ENCODE data around the gene VEZT. TPM values are rescaled to one million over a fixed set of nuclear protein-coding genes. Genes with fewer than 3 reads are reported as not detected.
"Not testable (repeated sequence)": the region's sequence is repeated elsewhere in the genome, so short reads cannot be mapped to it uniquely, and the experiment has no call there.

VEZT gene
- total RNA-seq, 1 donor from 2014 or later: 79.1 TPM

- Mint-ChIP-seq H3K9me3 (no peaks in the 10 kb centered on the region), H3K27me3 (ENCODE audit: low read depth) (no peaks in the 10 kb centered on the region), H3K4me3 (no peak overlapping the region), H3K4me1 (peaks cover 15% of the 10 kb centered on the region), H3K27ac (ENCODE audit: unreplicated experiment) (no peak overlapping the region), H3K36me3 (ENCODE audit: low read depth) (peaks cover 4% of the 10 kb centered on the region)
- no peak for DNase-seq (ENCODE audit: low read depth, low spot score)
- TF ChIP-seq CTCF (conservative IDR thresholded peaks at IDR 0.05): no peak
These were observed 13.6 kb downstream of the VEZT start for GRCh38 chr12:95231190-95231589.

DNA sequence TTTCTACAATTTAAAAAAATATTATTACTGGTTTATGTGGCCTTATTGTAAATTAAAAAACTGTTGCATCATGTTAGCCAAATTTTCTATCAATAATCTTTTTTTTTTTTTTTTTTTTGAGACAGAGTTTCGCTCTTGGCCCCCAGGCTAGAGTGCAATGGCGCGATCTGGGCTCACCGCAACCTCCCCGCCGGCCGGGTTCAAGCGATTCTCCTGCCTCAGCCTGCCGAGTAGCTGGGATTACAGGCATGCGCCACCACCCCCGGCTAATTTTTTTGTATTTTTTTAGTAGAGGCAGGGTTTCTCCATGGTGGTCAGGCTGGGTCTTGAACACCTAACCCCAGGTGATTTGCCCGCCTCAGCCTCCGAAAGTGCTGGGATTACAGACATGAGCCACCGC, 16.6 kb downstream of the VEZT start:
- H3K4me1 Mint-ChIP-seq: peaks cover 15% of the 10 kb centered on the region
- DNase-seq (ENCODE audit: low read depth, low spot score); H3K9me3 Mint-ChIP-seq; H3K27me3 Mint-ChIP-seq (ENCODE audit: low read depth); H3K27ac Mint-ChIP-seq (ENCODE audit: unreplicated experiment); H3K4me3 Mint-ChIP-seq: not testable (repeated sequence)
- peaks cover 19% of the 10 kb centered on the region for H3K36me3 Mint-ChIP-seq (ENCODE audit: low read depth)

- H3K9me3 Mint-ChIP-seq: not testable (repeated sequence)
These were observed 18.0 kb downstream of the VEZT start for GRCh38 chr12:95235621-95236020.

GRCh38 chr12:95237315-95237714, 19.7 kb downstream of the VEZT start:
- no peaks in the 10 kb centered on the region for H3K9me3 Mint-ChIP-seq

More at GRCh38 chr12:95235621-95236020, 18.0 kb downstream of the VEZT start:
- not testable (repeated sequence) for H3K27ac Mint-ChIP-seq (ENCODE audit: unreplicated experiment); H3K27me3 Mint-ChIP-seq (ENCODE audit: low read depth); DNase-seq (ENCODE audit: low read depth, low spot score); H3K4me3 Mint-ChIP-seq
- Mint-ChIP-seq H3K36me3 (ENCODE audit: low read depth) (peaks cover 19% of the 10 kb centered on the region), H3K4me1 (peaks cover 13% of the 10 kb centered on the region)

GRCh38 chr12:95238150-95238549, 20.5 kb downstream of the VEZT start:
- Mint-ChIP-seq H3K36me3 (ENCODE audit: low read depth) (peaks cover 24% of the 10 kb centered on the region), H3K4me1 (no peaks in the 10 kb centered on the region), H3K27ac (ENCODE audit: unreplicated experiment) (no peak overlapping the region), H3K9me3 (no peaks in the 10 kb centered on the region), H3K27me3 (ENCODE audit: low read depth) (no peaks in the 10 kb centered on the region), H3K4me3 (no peak overlapping the region)
- DNase-seq (ENCODE audit: low read depth, low spot score): no peak
- TF ChIP-seq CTCF (conservative IDR thresholded peaks at IDR 0.05): no peak

More at GRCh38 chr12:95237315-95237714, 19.7 kb downstream of the VEZT start:
- H3K4me3 Mint-ChIP-seq: no peak overlapping the region
- no peak for TF ChIP-seq CTCF (conservative IDR thresholded peaks at IDR 0.05)
- H3K27me3 Mint-ChIP-seq (ENCODE audit: low read depth): no peaks in the 10 kb centered on the region
- DNase-seq (ENCODE audit: low read depth, low spot score): no peak
- no peak overlapping the region for H3K27ac Mint-ChIP-seq (ENCODE audit: unreplicated experiment)
- peaks cover 3% of the 10 kb centered on the region for H3K4me1 Mint-ChIP-seq
- peaks cover 24% of the 10 kb centered on the region for H3K36me3 Mint-ChIP-seq (ENCODE audit: low read depth)

GRCh38 chr12:95239216-95239615, 21.6 kb downstream of the VEZT start:
- no peaks in the 10 kb centered on the region for H3K4me1 Mint-ChIP-seq
- H3K9me3 Mint-ChIP-seq: no peaks in the 10 kb centered on the region
- H3K27ac Mint-ChIP-seq (ENCODE audit: unreplicated experiment): no peak overlapping the region
- peaks cover 27% of the 10 kb centered on the region for H3K36me3 Mint-ChIP-seq (ENCODE audit: low read depth)
- H3K27me3 Mint-ChIP-seq (ENCODE audit: low read depth): no peaks in the 10 kb centered on the region
- H3K4me3 Mint-ChIP-seq: no peak overlapping the region
- no peak for TF ChIP-seq CTCF (conservative IDR thresholded peaks at IDR 0.05)
- DNase-seq (ENCODE audit: low read depth, low spot score): no peak

GRCh38 chr12:95239835-95240234, 22.2 kb downstream of the VEZT start:
- not testable (repeated sequence) for DNase-seq (ENCODE audit: low read depth, low spot score); H3K4me1 Mint-ChIP-seq; H3K4me3 Mint-ChIP-seq; H3K9me3 Mint-ChIP-seq; H3K27me3 Mint-ChIP-seq (ENCODE audit: low read depth)
- peaks cover 24% of the 10 kb centered on the region for H3K36me3 Mint-ChIP-seq (ENCODE audit: low read depth)
- H3K27ac Mint-ChIP-seq (ENCODE audit: unreplicated experiment): peak overlapping the region; percentile 90

Data from neural crest cell (in vitro differentiated cells).